ENCODE measurements around the gene KIAA1614.

The KIAA1614 gene

GRCh38 chr1:180976191-180976590 is 63.5 kb downstream of the KIAA1614 start:
- Histone ChIP-seq H2BK5ac (ENCODE audit: low read length) (no peak overlapping the region), H3K27me3 (ENCODE audit: insufficient read depth, low read length, poor library complexity) (no peaks in the 10 kb centered on the region), H2BK120ac (ENCODE audit: low read depth, low read length) (no peak overlapping the region), H4K5ac (ENCODE audit: low read length) (no peak overlapping the region), H3K4me1 (ENCODE audit: control insufficient read depth, low read depth, low read length) (no peaks in the 10 kb centered on the region), H2BK15ac (replicated peaks; ENCODE audit: low read depth) (no peak overlapping the region), H3K23ac (ENCODE audit: low read length) (no peak overlapping the region), H4K8ac (ENCODE audit: low read depth, low read length) (no peak overlapping the region), H3K79me1 (ENCODE audit: low read length) (no peaks in the 10 kb centered on the region), H2AK5ac (ENCODE audit: low read length) (no peak overlapping the region), H3K36me3 (ENCODE audit: control insufficient read depth, insufficient read depth, low read length) (peaks cover 2% of the 10 kb centered on the region), H3K79me2 (ENCODE audit: control insufficient read depth, insufficient read depth, low read length) (no peaks in the 10 kb centered on the region), H3K56ac (ENCODE audit: low read length) (no peak overlapping the region), H3K4me2 (ENCODE audit: low read length) (no peak overlapping the region), H3K27ac (ENCODE audit: low read depth, low read length) (no peak overlapping the region), H3K18ac (ENCODE audit: low read length) (no peak overlapping the region), H3K9ac (ENCODE audit: low read length) (no peak overlapping the region), H3K4ac (ENCODE audit: low read depth, low read length) (no peak overlapping the region), H3K4me3 (ENCODE audit: low read length) (no peak overlapping the region)
- WGBS (ENCODE audit: extremely low coverage, insufficient coverage, low lambda C conversion rate), result no CpG with 5 or more reads among the region's 12 CpGs
- DNase-seq, result no peak

- Histone ChIP-seq H3K36me3 (ENCODE audit: control insufficient read depth, insufficient read depth, low read length) (peaks cover 2% of the 10 kb centered on the region), H3K4me2 (ENCODE audit: low read length) (no peak overlapping the region)
- no CpG with 5 or more reads among the region's 6 CpGs for WGBS (ENCODE audit: extremely low coverage, insufficient coverage, low lambda C conversion rate)
Measured at GRCh38 chr1:180976732-180977357, 64.1 kb downstream of the KIAA1614 start.

GRCh38 chr1:180981596-180982387 is 69.1 kb downstream of the KIAA1614 start:
- H3K27ac ChIP-seq (ENCODE audit: low read depth, low read length), result peak overlapping the region; percentile 4
- peaks cover 6% of the 10 kb centered on the region for H3K36me3 ChIP-seq (ENCODE audit: control insufficient read depth, insufficient read depth, low read length)
- no peaks in the 10 kb centered on the region for H3K27me3 ChIP-seq (ENCODE audit: insufficient read depth, low read length, poor library complexity)
- no peak overlapping the region for H4K8ac ChIP-seq (ENCODE audit: low read depth, low read length)
- H3K18ac ChIP-seq (ENCODE audit: low read length), result no peak overlapping the region
- no peak overlapping the region for H3K56ac ChIP-seq (ENCODE audit: low read length)
- H2AK5ac ChIP-seq (ENCODE audit: low read length), result no peak overlapping the region
- no peak overlapping the region for H2BK5ac ChIP-seq (ENCODE audit: low read length)
- no peaks in the 10 kb centered on the region for H3K79me1 ChIP-seq (ENCODE audit: low read length)
- H3K4ac ChIP-seq (ENCODE audit: low read depth, low read length), result no peak overlapping the region
- no peak overlapping the region for H3K4me3 ChIP-seq (ENCODE audit: low read length)
- no CpG with 5 or more reads among the region's 11 CpGs for WGBS (ENCODE audit: extremely low coverage, insufficient coverage, low lambda C conversion rate)
- peak; percentile 61 for DNase-seq
- no peak overlapping the region for H3K4me2 ChIP-seq (ENCODE audit: low read length)
- no peak overlapping the region for H4K5ac ChIP-seq (ENCODE audit: low read length)
- H2BK120ac ChIP-seq (ENCODE audit: low read depth, low read length), result no peak overlapping the region
- no peak overlapping the region for H3K9ac ChIP-seq (ENCODE audit: low read length)
- no peak overlapping the region for H2BK15ac ChIP-seq (replicated peaks; ENCODE audit: low read depth)
- H3K4me1 ChIP-seq (ENCODE audit: control insufficient read depth, low read depth, low read length), result no peaks in the 10 kb centered on the region
- no peaks in the 10 kb centered on the region for H3K79me2 ChIP-seq (ENCODE audit: control insufficient read depth, insufficient read depth, low read length)
- no peak overlapping the region for H3K23ac ChIP-seq (ENCODE audit: low read length)

More at GRCh38 chr1:180976732-180977357, 64.1 kb downstream of the KIAA1614 start:
- Histone ChIP-seq H3K79me1 (ENCODE audit: low read length) (no peaks in the 10 kb centered on the region), H4K8ac (ENCODE audit: low read depth, low read length) (no peak overlapping the region), H3K9ac (ENCODE audit: low read length) (no peak overlapping the region), H3K18ac (ENCODE audit: low read length) (no peak overlapping the region), H3K4me1 (ENCODE audit: control insufficient read depth, low read depth, low read length) (no peaks in the 10 kb centered on the region), H2BK120ac (ENCODE audit: low read depth, low read length) (no peak overlapping the region), H4K5ac (ENCODE audit: low read length) (no peak overlapping the region), H3K4ac (ENCODE audit: low read depth, low read length) (no peak overlapping the region), H3K56ac (ENCODE audit: low read length) (no peak overlapping the region), H2AK5ac (ENCODE audit: low read length) (no peak overlapping the region), H3K27ac (ENCODE audit: low read depth, low read length) (no peak overlapping the region), H3K27me3 (ENCODE audit: insufficient read depth, low read length, poor library complexity) (no peaks in the 10 kb centered on the region), H2BK15ac (replicated peaks; ENCODE audit: low read depth) (no peak overlapping the region), H3K79me2 (ENCODE audit: control insufficient read depth, insufficient read depth, low read length) (no peaks in the 10 kb centered on the region), H3K23ac (ENCODE audit: low read length) (no peak overlapping the region), H2BK5ac (ENCODE audit: low read length) (no peak overlapping the region), H3K4me3 (ENCODE audit: low read length) (no peak overlapping the region)
- no peak for DNase-seq

GRCh38 chr1:180982422-180982821 is 69.7 kb downstream of the KIAA1614 start:
- Histone ChIP-seq H2BK120ac (ENCODE audit: low read depth, low read length) (no peak overlapping the region), H3K36me3 (ENCODE audit: control insufficient read depth, insufficient read depth, low read length) (peaks cover 7% of the 10 kb centered on the region), H2BK15ac (replicated peaks; ENCODE audit: low read depth) (no peak overlapping the region), H3K56ac (ENCODE audit: low read length) (no peak overlapping the region), H3K23ac (ENCODE audit: low read length) (no peak overlapping the region), H4K8ac (ENCODE audit: low read depth, low read length) (no peak overlapping the region), H3K18ac (ENCODE audit: low read length) (no peak overlapping the region), H2BK5ac (ENCODE audit: low read length) (no peak overlapping the region), H2AK5ac (ENCODE audit: low read length) (no peak overlapping the region), H4K5ac (ENCODE audit: low read length) (no peak overlapping the region), H3K9ac (ENCODE audit: low read length) (no peak overlapping the region), H3K4me3 (ENCODE audit: low read length) (no peak overlapping the region), H3K4me1 (ENCODE audit: control insufficient read depth, low read depth, low read length) (no peaks in the 10 kb centered on the region), H3K4me2 (ENCODE audit: low read length) (no peak overlapping the region), H3K27me3 (ENCODE audit: insufficient read depth, low read length, poor library complexity) (no peaks in the 10 kb centered on the region), H3K27ac (ENCODE audit: low read depth, low read length) (no peak overlapping the region), H3K4ac (ENCODE audit: low read depth, low read length) (no peak overlapping the region), H3K79me1 (ENCODE audit: low read length) (no peaks in the 10 kb centered on the region), H3K79me2 (ENCODE audit: control insufficient read depth, insufficient read depth, low read length) (no peaks in the 10 kb centered on the region)
- DNase-seq, result no peak
- WGBS (ENCODE audit: extremely low coverage, insufficient coverage, low lambda C conversion rate), result no CpG with 5 or more reads among the region's 1 CpG

- Histone ChIP-seq H2BK15ac (replicated peaks; ENCODE audit: low read depth) (no peak overlapping the region), H3K36me3 (ENCODE audit: control insufficient read depth, insufficient read depth, low read length) (peaks cover 12% of the 10 kb centered on the region)
- WGBS (ENCODE audit: extremely low coverage, insufficient coverage, low lambda C conversion rate), result no CpG with 5 or more reads among the region's 8 CpGs
Measured at GRCh38 chr1:180988253-180988752, 75.6 kb downstream of the KIAA1614 start.

More at GRCh38 chr1:180988253-180988752, 75.6 kb downstream of the KIAA1614 start:
- Histone ChIP-seq H3K18ac (ENCODE audit: low read length) (no peak overlapping the region), H3K56ac (ENCODE audit: low read length) (no peak overlapping the region), H3K4me2 (ENCODE audit: low read length) (no peak overlapping the region), H3K4me1 (ENCODE audit: control insufficient read depth, low read depth, low read length) (no peaks in the 10 kb centered on the region), H3K27me3 (ENCODE audit: insufficient read depth, low read length, poor library complexity) (no peaks in the 10 kb centered on the region), H3K27ac (ENCODE audit: low read depth, low read length) (no peak overlapping the region), H3K79me2 (ENCODE audit: control insufficient read depth, insufficient read depth, low read length) (no peaks in the 10 kb centered on the region), H3K4me3 (ENCODE audit: low read length) (no peak overlapping the region), H4K8ac (ENCODE audit: low read depth, low read length) (no peak overlapping the region), H3K23ac (ENCODE audit: low read length) (no peak overlapping the region), H3K9ac (ENCODE audit: low read length) (no peak overlapping the region), H3K79me1 (ENCODE audit: low read length) (no peaks in the 10 kb centered on the region), H3K4ac (ENCODE audit: low read depth, low read length) (no peak overlapping the region), H2BK120ac (ENCODE audit: low read depth, low read length) (no peak overlapping the region), H4K5ac (ENCODE audit: low read length) (no peak overlapping the region), H2AK5ac (ENCODE audit: low read length) (no peak overlapping the region), H2BK5ac (ENCODE audit: low read length) (no peak overlapping the region)
- DNase-seq, result no peak
